Measurements from ENCODE around the gene TBCCD1.

DNA sequence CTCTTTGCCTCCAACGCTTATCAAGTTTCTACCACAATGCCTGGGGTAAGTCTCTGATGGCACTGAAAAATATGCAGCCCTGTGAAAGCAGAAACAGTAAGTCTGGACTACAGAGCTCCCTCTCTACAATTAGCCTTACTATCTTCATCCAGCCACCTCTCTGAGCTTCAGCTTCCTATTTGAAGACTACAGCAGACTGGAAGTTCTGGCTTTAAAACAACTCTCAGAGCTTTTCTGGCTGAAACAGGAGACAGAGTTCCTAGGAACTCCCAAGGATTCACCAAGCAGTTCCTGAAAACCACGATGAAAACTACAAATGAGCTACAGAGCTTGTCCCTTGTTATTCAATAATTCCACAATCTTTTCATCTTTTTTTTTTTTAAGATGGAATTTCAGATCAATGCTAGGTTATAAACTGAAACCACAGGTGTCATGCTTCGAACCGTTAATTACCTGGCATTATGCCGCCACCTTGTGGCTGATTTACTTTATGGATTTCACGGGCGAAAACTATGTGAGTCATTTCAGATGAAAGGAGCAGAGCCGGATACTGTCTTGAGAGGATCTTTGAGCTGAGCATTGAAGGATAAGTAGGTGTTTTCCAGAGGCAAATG lies 26.8 kb downstream of the TBCCD1 start:
- TF ChIP-seq, protein P1, sequence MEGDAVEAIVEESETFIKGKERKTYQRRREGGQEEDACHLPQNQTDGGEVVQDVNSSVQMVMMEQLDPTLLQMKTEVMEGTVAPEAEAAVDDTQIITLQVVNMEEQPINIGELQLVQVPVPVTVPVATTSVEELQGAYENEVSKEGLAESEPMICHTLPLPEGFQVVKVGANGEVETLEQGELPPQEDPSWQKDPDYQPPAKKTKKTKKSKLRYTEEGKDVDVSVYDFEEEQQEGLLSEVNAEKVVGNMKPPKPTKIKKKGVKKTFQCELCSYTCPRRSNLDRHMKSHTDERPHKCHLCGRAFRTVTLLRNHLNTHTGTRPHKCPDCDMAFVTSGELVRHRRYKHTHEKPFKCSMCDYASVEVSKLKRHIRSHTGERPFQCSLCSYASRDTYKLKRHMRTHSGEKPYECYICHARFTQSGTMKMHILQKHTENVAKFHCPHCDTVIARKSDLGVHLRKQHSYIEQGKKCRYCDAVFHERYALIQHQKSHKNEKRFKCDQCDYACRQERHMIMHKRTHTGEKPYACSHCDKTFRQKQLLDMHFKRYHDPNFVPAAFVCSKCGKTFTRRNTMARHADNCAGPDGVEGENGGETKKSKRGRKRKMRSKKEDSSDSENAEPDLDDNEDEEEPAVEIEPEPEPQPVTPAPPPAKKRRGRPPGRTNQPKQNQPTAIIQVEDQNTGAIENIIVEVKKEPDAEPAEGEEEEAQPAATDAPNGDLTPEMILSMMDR (conservative IDR thresholded peaks at IDR 0.05; ENCODE audit: low read depth, low read length) = peak; percentile 86
- no peak for TF ChIP-seq EZH2 (IDR thresholded peaks at IDR 0.05; ENCODE audit: borderline replicate concordance, low read depth, low read length, poor library complexity, severe bottlenecking)

Data from A673 (cell line).